Brain microvascular endothelial cell (primary cell): ENCODE data around the gene KRTAP1-1.
"Not testable (repeated sequence)": the region's sequence is repeated elsewhere in the genome, so short reads cannot be mapped to it uniquely, and the experiment has no call there.

Experiments used
- DNase-seq: peaks from one replicate; pipeline ENCODE4 v3.0.0-alpha.2; 2020
- H3K27ac ChIP-seq: fragments of 250-450 bp; sonication (Bioruptor Pico); 2 replicates; pipeline ENCODE4 v1.5.1; 2020; ENCODE audit warnings: mild to moderate bottlenecking, moderate library complexity
- H3K27me3 ChIP-seq: fragments of 250-450 bp; sonication (Bioruptor Pico); replicated peaks from 2 replicates; pipeline ENCODE4 v1.5.1; 2020; ENCODE audit warnings: mild to moderate bottlenecking
- H3K36me3 ChIP-seq: fragments of 250-450 bp; sonication (Bioruptor Pico); replicated peaks from 2 replicates; pipeline ENCODE4 v1.5.1; 2020; ENCODE audit warnings: mild to moderate bottlenecking
- H3K4me3 ChIP-seq: 2 replicates; pipeline ENCODE4 v1.5.1; 2011; ENCODE audit warnings: low read depth, mild to moderate bottlenecking, control low read depth, low read length, moderate library complexity
- CTCF ChIP-seq: IDR thresholded peaks from 2 replicates; pipeline ENCODE4 v1.5.1; 2011; ENCODE audit warnings: low read depth, mild to moderate bottlenecking, moderate library complexity, low read length, control low read depth, inconsistent platforms; ENCODE audit errors: missing control alignments
- in situ Hi-C: cut with HindIII; loops from 2 replicates; pipeline ENCODE4 v1.10.0; 2017; ENCODE audit warnings: low sequenced_read_pairs, low pct_ligation_motif_present

KRTAP1-1 gene

GRCh38 chr17:41071606-41072360, 30.5 kb upstream of the KRTAP1-1 start:
- H3K27me3 ChIP-seq = no peaks in the 10 kb centered on the region
- H3K27ac ChIP-seq = no peak overlapping the region
- H3K4me3 ChIP-seq = no peak overlapping the region
- no peak for DNase-seq
- no peak for TF ChIP-seq CTCF
- in situ Hi-C loops = no loop called here
- H3K36me3 ChIP-seq = no peaks in the 10 kb centered on the region

GRCh38 chr17:41069031-41069430, 27.8 kb upstream of the KRTAP1-1 start:
- Histone ChIP-seq H3K36me3 (no peaks in the 10 kb centered on the region), H3K4me3 (no peak overlapping the region), H3K27me3 (no peaks in the 10 kb centered on the region), H3K27ac (no peak overlapping the region)
- no peak for DNase-seq
- in situ Hi-C loops = no loop called here
- no peak for TF ChIP-seq CTCF

- Histone ChIP-seq H3K4me3 (no peak overlapping the region), H3K27ac (no peak overlapping the region), H3K27me3 (no peaks in the 10 kb centered on the region), H3K36me3 (no peaks in the 10 kb centered on the region)
- no peak for DNase-seq
- TF ChIP-seq CTCF = no peak
- in situ Hi-C loops = no loop called here
Measured at GRCh38 chr17:41067281-41067680, 26.0 kb upstream of the KRTAP1-1 start.

- DNase-seq = peak; percentile 94
- H3K4me3 ChIP-seq = no peak within 1 kb of the TSS
- in situ Hi-C loops = no loop called here
- peak within 1 kb of the TSS; percentile 57 for H3K27ac ChIP-seq
- no peaks in the 10 kb centered on the region for H3K27me3 ChIP-seq
- no peak for TF ChIP-seq CTCF
- no peaks in the 10 kb centered on the region for H3K36me3 ChIP-seq
Measured at GRCh38 chr17:41065829-41066624, 24.8 kb upstream of the KRTAP1-1 start, which contains the start of gene KRTAP2-4. Gene KRTAP2-4 (minus strand): TSS chr17:41065879. CDS start chr17:41065845, 34 bp downstream.

GRCh38 chr17:41065016-41065689, 23.9 kb upstream of the KRTAP1-1 start:
- H3K4me3 ChIP-seq, H3K27me3 ChIP-seq, H3K27ac ChIP-seq, DNase-seq, H3K36me3 ChIP-seq, in situ Hi-C loops: not testable (repeated sequence)

GRCh38 chr17:41064301-41064700, 23.1 kb upstream of the KRTAP1-1 start:
- no peak for TF ChIP-seq CTCF
- no peak for DNase-seq
- in situ Hi-C loops = no loop called here
- Histone ChIP-seq H3K36me3 (no peaks in the 10 kb centered on the region), H3K27ac (no peak overlapping the region), H3K27me3 (no peaks in the 10 kb centered on the region), H3K4me3 (no peak overlapping the region)
